ENCODE data around the gene TENT5C.

- TF ChIP-seq SUZ12 (IDR thresholded peaks at IDR 0.05; ENCODE audit: extremely low read depth, insufficient read depth, insufficient read length), result no peak
- TF ChIP-seq YY1 (IDR thresholded peaks at IDR 0.05; ENCODE audit: insufficient read depth, insufficient read length), result no peak
Measured at GRCh38 chr1:117631359-117632160, 25.7 kb downstream of the TENT5C start.

Measured in NT2/D1 (cell line).